B cell (primary cell): Measurements from ENCODE around the gene CHRNA5.

ENCODE experiments used
- EZH2 ChIP-seq: IDR thresholded peaks from 2 replicates; pipeline ENCODE4 v1.6.1; 2012; ENCODE audit warnings: borderline replicate concordance, low read depth, mild to moderate bottlenecking, moderate library complexity, low read length; ENCODE audit not compliant: insufficient read depth, poor library complexity, severe bottlenecking
- TF ChIP-seq, protein P1 (sequence below): fragments of 200-600 bp; IDR thresholded peaks from one replicate; pipeline ENCODE4 v1.8.0; 2022; ENCODE audit warnings: antibody characterized with exemption, mild to moderate bottlenecking

DNA sequence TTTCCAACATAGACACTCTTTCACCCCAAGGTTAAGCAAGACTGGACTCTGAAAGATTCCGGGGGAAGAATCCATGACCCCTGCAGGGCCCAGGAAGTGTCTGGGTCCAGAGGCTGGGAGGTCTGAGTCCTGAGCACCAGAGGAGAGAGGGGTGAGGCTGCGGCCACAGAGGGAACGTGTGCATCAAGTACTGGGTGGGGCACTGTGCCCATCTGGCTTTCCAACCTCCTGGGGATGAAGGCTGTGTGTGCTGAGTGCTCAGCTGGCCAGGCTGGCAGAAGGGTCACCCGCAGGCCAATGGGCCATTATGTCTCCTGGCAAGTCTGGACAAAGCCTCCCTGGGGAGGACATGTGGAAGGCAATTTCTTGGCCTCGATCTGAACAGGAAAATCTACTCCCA, 52.2 kb downstream of the CHRNA5 start:
- TF ChIP-seq, protein P1, sequence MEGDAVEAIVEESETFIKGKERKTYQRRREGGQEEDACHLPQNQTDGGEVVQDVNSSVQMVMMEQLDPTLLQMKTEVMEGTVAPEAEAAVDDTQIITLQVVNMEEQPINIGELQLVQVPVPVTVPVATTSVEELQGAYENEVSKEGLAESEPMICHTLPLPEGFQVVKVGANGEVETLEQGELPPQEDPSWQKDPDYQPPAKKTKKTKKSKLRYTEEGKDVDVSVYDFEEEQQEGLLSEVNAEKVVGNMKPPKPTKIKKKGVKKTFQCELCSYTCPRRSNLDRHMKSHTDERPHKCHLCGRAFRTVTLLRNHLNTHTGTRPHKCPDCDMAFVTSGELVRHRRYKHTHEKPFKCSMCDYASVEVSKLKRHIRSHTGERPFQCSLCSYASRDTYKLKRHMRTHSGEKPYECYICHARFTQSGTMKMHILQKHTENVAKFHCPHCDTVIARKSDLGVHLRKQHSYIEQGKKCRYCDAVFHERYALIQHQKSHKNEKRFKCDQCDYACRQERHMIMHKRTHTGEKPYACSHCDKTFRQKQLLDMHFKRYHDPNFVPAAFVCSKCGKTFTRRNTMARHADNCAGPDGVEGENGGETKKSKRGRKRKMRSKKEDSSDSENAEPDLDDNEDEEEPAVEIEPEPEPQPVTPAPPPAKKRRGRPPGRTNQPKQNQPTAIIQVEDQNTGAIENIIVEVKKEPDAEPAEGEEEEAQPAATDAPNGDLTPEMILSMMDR = no peak
- TF ChIP-seq EZH2 = no peak
